Astrocyte of the spinal cord (primary cell): ENCODE results near the gene CDH2.

Experiments
- DNase-seq: peaks from one replicate; pipeline ENCODE4 v3.0.0; 2011; ENCODE audit warnings: low read depth, low spot score
- H3K4me3 ChIP-seq: 2 replicates; pipeline ENCODE4 v1.5.1; 2011; ENCODE audit warnings: low read depth, mild to moderate bottlenecking, low read length, moderate library complexity
- CTCF ChIP-seq: IDR thresholded peaks from 2 replicates; pipeline ENCODE4 v1.5.1; 2012; ENCODE audit warnings: low read depth, mild to moderate bottlenecking, low read length, inconsistent platforms
- in situ Hi-C: cut with HindIII; loops from 2 replicates; pipeline ENCODE4 v1.10.0; 2017; ENCODE audit warnings: low sequenced_read_pairs

Gene CDH2

GRCh38 chr18:28178720-28179119 is 1.8 kb upstream of the CDH2 start:
- no peak for TF ChIP-seq CTCF
- in situ Hi-C loops: no loop called here
- DNase-seq: peak; percentile 47
- peak overlapping the region; percentile 80 for H3K4me3 ChIP-seq

- peak; percentile 15 for TF ChIP-seq CTCF
- peak; percentile 70 for DNase-seq
- in situ Hi-C loops: no loop called here
- H3K4me3 ChIP-seq: peak overlapping the region; percentile 80
These were observed 1.1 kb upstream of the CDH2 start for GRCh38 chr18:28177828-28178635.

- H3K4me3 ChIP-seq: peak overlapping the region; percentile 80
- in situ Hi-C loops: no loop called here
- no peak for TF ChIP-seq CTCF
- no peak for DNase-seq
These were observed 307 bp downstream of the CDH2 start for GRCh38 chr18:28176698-28176947.

DNA sequence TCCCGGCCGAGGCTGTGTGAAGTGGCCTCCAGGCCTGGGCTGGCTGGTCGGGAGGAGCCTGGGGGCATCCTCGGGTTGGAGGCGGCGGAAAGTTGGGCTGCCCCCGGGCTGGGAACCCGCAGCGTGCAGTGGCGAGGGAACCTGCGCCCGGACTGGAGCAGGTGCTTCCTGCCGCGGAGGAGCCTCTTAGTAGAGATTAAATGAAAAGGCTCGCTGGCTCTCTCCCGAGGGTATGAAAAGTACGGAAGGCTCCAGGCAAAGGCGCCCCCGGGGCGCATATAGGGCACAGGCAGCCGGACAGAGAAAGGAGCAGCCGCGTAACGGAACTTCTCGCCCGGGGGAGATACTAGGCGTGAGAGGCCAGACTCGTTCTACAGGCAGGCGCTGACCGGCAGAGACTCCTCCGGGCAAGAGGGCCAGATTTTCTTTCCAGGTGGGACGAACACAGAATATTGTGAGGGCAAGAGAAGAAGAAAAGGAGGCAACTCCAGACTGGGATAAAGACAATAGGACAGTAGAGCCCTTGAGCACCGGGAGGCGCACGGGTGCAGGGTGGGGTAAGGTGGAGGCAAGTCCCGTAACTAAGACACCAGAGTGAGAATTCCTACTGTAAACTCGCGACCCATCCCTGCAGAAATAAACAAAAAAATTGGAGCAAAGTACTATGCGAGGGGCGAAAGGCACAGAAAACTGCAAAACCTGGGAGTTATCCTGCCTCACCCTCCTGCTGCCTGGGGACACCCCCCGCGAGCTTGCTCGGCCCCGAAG is 816 bp downstream of the CDH2 start:
- in situ Hi-C loops: no loop called here
- TF ChIP-seq CTCF: no peak
- DNase-seq: peak; percentile 48
- peak overlapping the region; percentile 80 for H3K4me3 ChIP-seq

- peak overlapping the region; percentile 80 for H3K4me3 ChIP-seq
- in situ Hi-C loops: no loop called here
- no peak for TF ChIP-seq CTCF
- DNase-seq: peak; percentile 52
These were observed 1.6 kb downstream of the CDH2 start for GRCh38 chr18:28175150-28175929.

GRCh38 chr18:28174181-28174905 is 2.6 kb downstream of the CDH2 start:
- H3K4me3 ChIP-seq: peak overlapping the region; percentile 80
- peak; percentile 28 for DNase-seq

More at GRCh38 chr18:28174181-28174905, 2.6 kb downstream of the CDH2 start:
- no peak for TF ChIP-seq CTCF
- in situ Hi-C loops: no loop called here
